NCI-H2107 treated with DMSO at 0.1 percent for 48 hours (cell line): Measurements from ENCODE around the gene TBXA2R.
"Not testable (repeated sequence)": the region's sequence is repeated elsewhere in the genome, so short reads cannot be mapped to it uniquely, and the experiment has no call there.

ENCODE experiments used
- DNase-seq: peaks from one replicate; lab custom pipeline; 2025; ENCODE audit not compliant: unreplicated experiment; lab: John Stamatoyannopoulos, UW

The TBXA2R gene

GRCh38 chr19:3584036-3584802 is 22.5 kb downstream of the TBXA2R start:
- DNase-seq: not testable (repeated sequence)

DNA sequence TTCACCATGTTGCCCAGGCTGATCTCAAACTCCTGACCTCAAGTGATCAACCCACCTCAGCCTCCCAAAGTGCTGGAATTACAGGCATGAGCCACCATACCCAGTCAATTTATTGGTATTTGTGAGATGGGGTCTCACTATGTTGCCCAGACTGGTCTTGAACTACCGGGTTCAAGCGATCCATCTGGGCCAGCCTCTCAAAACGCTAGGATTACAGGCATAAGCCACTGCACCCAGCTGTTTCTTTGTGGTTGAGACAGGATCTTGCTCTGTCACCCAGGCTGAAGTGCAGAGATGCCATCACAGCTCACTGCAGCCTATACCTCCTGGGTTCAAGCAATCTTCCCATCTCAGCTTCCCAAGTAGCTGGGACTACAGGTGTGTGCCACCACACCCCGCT is 24.9 kb downstream of the TBXA2R start:
- not testable (repeated sequence) for DNase-seq

DNA sequence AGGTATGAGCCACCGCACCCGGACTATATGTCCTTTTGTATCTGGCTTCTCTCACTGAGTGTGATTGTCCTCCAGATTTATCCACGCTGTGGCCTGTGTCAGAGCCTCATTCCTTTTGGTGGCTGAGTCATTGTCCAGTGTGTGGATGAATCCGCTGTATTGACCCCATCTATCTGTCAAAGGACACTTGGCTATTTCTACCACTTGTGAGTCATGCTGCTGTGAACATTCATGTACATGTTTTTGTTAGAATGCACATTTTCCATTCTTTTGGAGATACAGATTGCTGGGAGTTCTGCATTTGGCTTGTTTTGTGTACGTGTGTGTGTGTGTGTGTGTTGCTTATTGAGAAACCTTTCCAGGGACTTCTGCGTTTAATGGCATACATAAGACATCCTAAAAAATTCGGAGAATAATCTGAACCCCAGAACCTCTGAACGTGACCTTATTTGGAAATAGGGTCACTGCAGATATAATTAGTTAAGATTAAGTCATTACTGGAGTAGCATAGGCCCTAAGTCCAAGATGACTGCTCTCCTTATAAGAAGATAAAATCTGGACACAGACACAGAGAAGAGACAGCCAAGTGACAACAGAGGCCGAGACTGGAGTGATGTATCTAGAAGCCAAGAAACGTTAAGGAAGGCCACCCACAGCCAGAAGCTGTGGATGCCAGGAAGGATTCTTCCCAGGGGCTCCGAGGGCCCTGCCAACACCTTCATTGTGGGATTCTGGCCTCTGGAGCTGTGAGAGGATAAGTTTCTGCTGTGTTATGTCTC is 26.3 kb downstream of the TBXA2R start:
- DNase-seq: no peak

GRCh38 chr19:3578390-3578789 is 28.3 kb downstream of the TBXA2R start:
- DNase-seq: no peak

GRCh38 chr19:3577723-3578344 is 28.8 kb downstream of the TBXA2R start:
- DNase-seq: no peak

GRCh38 chr19:3576696-3577443 is 29.8 kb downstream of the TBXA2R start:
- DNase-seq: no peak

- DNase-seq: no peak
Measured at GRCh38 chr19:3575949-3576673, 30.6 kb downstream of the TBXA2R start.

DNA sequence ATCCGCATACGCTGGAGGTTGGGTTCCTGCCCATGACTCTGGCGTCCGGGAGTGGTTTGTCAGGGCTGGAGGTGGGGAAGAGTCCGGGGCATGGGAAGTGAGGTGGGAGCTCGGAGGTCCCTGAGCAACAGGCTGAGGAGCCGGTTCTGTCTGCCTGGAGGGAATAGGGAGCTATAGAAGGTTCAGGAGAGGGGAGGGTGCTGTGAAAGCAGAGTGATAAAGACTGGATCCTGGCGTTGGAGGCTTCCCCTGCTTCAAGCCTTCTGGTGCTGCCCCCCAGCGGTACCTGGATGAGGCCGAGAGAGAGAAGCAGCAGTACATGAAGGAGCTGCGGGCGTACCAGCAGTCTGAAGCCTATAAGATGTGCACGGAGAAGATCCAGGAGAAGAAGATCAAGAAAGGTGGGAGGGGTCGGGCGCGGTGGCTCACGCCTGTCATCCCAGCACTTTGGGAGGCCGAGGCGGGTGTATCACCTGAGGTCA is 31.4 kb downstream of the TBXA2R start:
- DNase-seq: no peak

DNA sequence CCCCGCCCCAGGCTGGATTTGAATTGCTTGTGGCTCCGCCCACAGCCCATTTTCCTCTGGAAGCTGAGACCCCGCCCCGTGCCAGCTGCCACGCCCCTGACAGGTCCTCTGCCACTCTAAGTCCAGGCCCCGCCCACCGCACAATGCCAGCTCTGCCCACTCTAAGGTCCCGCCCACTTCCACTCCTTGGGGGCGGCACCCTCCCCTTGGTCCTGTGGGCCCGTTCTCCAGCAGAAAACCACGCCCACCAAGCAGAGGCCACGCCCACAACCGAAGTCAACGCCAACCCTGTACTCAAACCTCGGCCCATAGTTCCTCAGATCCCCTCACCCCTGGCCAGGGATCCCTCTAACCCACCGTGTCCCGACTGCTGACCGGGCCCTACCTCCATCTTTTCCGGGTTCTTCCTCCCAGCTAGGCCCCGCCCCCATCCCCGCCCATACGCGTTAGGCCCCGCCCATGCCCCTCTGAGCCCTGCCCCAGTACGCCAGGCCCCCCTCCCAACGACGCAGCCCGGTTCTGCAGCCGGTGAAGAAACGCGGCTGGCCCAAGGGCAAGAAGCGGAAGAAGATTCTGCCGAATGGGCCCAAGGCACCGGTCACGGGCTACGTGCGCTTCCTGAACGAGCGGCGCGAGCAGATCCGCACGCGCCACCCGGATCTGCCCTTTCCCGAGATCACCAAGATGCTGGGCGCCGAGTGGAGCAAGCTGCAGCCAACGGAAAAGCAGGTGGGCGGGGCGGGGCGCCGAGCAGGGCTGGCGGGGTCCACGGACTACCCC is 32.6 kb downstream of the TBXA2R start:
- DNase-seq: peak; percentile 30

- DNase-seq: no peak
Measured at GRCh38 chr19:3573162-3573857, 33.4 kb downstream of the TBXA2R start.

DNA sequence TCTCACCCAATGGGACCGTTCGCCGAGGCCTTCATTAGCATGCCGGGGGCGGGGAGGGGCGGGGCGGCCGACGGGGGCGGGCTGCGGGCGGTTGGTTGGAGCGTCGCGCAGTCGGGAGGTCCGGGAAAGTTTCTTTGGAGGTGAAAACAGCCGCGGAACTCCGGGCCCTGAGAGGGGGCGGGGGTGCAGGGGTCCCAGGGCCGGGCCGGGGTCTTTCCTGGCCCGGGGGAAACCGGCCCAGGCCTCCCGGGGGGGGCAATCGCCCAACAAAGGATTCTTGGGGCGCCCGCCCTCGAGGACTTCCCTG is 33.9 kb downstream of the TBXA2R start, which contains the start of gene HMG20B:
Gene HMG20B, plus strand, starts transcription at position 90 of the 307 bp plus-strand sequence. CDS start 366 bp downstream, outside the sequence.
- no peak for DNase-seq

GRCh38 chr19:3572132-3572854 is 34.4 kb downstream of the TBXA2R start:
- peak; percentile 91 for DNase-seq

- DNase-seq: no peak
Measured at GRCh38 chr19:3570606-3571011, 36.1 kb downstream of the TBXA2R start.

GRCh38 chr19:3570042-3570441 is 36.6 kb downstream of the TBXA2R start:
- not testable (repeated sequence) for DNase-seq

GRCh38 chr19:3565139-3565538 is 41.5 kb downstream of the TBXA2R start:
- DNase-seq: no peak

- no peak for DNase-seq
Measured at GRCh38 chr19:3563709-3564524, 42.8 kb downstream of the TBXA2R start.

GRCh38 chr19:3557461-3558248 is 49.0 kb downstream of the TBXA2R start, which contains the start of gene MFSD12:
TSS of gene MFSD12 (minus strand) at chr19:3557586. CDS start at chr19:3557403, 183 bp downstream.
- peak; percentile 71 for DNase-seq
